Measurements from ENCODE around the gene KLHL20. TPM values are rescaled to one million over a fixed set of nuclear protein-coding genes. Genes with fewer than 3 reads are reported as not detected.

KLHL20 gene
- total RNA-seq (23.8 and 26.9 TPM in 2 replicates), polyA plus RNA-seq (9.9 and 14.0 TPM in 2 replicates), polyA minus RNA-seq (27.7 and 38.2 TPM in 2 replicates), Bru-seq, nascent RNA (percentile 80 among the genes with signal in this experiment), BruChase-seq, experiment 1, labeled RNA remaining after a 6-hour chase (percentile 68 among the genes with signal in this experiment), BruChase-seq, experiment 2, labeled RNA remaining after a 2-hour chase (percentile 69 among the genes with signal in this experiment)
- polyA plus RNA-seq (2011; cell fraction: cytosol; rRNA removed) = 13.3 and 13.5 TPM in 2 replicates
- 17.5 and 25.5 TPM in 2 replicates for polyA plus RNA-seq (2011; cell fraction: nucleus; rRNA removed)
- 16.1 and 21.7 TPM in 2 replicates for polyA plus RNA-seq (2012)
- 9.8 TPM for polyA minus RNA-seq (2011; cell fraction: cytosol; rRNA and poly(A)+ RNA removed)
- 26.4 and 29.9 TPM in 2 replicates for polyA minus RNA-seq (2011; cell fraction: nucleus; rRNA and poly(A)+ RNA removed)
- long read RNA-seq, transcript KLHL20-201 (12 exons, 3,421 nt) = major isoform, 23 of 45 reads
- long read RNA-seq, partial matches to known transcripts = 7 of 45 reads
- long read RNA-seq, other reads (novel, unspliced or antisense) = 14 of 45 reads

GRCh38 chr1:173714759-173715537 lies at the start of gene KLHL20:
Gene KLHL20 (plus strand): TSS chr1:173714981. CDS start chr1:173716044, 1,063 bp downstream.
- dilution Hi-C loops (cut with MboI; ENCODE audit: extremely low pct_ligation_motif_present, low sequenced_read_pairs) (no loop called here), intact Hi-C loops (cut with micrococcal nuclease) (loop anchor here (1.0 to 10.0 kb wide), 7 partner anchors 46 to 440 kb away; partner anchors contain the start of genes ANKRD45, CENPL, DARS2 and PRDX6)
- Histone ChIP-seq H3K27me3 (ENCODE audit: control insufficient read depth in 2 of 2, insufficient read depth in 2 of 2, low read length in 2 of 2) (peaks cover 4 to 20% of the 10 kb centered on the region in 2 experiments), H3K4me1 (ENCODE audit: control insufficient read depth, extremely low read depth, insufficient read depth, low read length) (peaks cover 23% of the 10 kb centered on the region), H3K4me2 (ENCODE audit: insufficient read depth, low read length) (peak within 1 kb of the TSS; percentile 95), H3K36me3 (ENCODE audit: control insufficient read depth in 2 of 2, extremely low read depth in 1 of 2, insufficient read depth in 2 of 2, low read length in 2 of 2) (no peaks in the 10 kb centered on the region), H4K20me1 (replicated peaks; ENCODE audit: control insufficient read depth, extremely low read depth, insufficient read depth, low read length) (no peaks in the 10 kb centered on the region), H3K79me2 (ENCODE audit: control insufficient read depth, insufficient read depth, low read length) (peaks cover 24% of the 10 kb centered on the region), H3K4me3 (replicated peaks in 1 of 3; ENCODE audit: insufficient read depth in 1 of 3, low read depth in 1 of 3, low read length in 3 of 3) (peak within 1 kb of the TSS; percentile 75 to 96 (median 92)), H3K9me3 (replicated peaks; ENCODE audit: control insufficient read depth, insufficient read depth, low read length) (no peaks in the 10 kb centered on the region), H3K27ac (ENCODE audit: insufficient read depth, low read depth, low read length) (peak within 1 kb of the TSS; percentile 50), H2AFZ (ENCODE audit: low read depth, low read length) (peak within 1 kb of the TSS; percentile 100), H3K9me1 (replicated peaks; ENCODE audit: control insufficient read depth, extremely low read depth, insufficient read depth, low read length) (no peaks in the 10 kb centered on the region), H3K9ac (replicated peaks; ENCODE audit: extremely low read depth, insufficient read depth, low read length) (peak within 1 kb of the TSS; percentile 71)
- CTCF ChIA-PET = interaction anchor here (0.6 to 2.1 kb wide), 11 partner anchors 18 to 1999 kb away, joined by 3 to 10 read pairs (median 4); partner anchors contain the start of genes CENPL and DARS2
- BruUV-seq (replicated peaks) = TSS peak; percentile 41
- peak; percentile 93 for DNase-seq (ENCODE audit: low read depth, low spot score)
- POLR2A ChIA-PET = interaction anchor here (0.5 to 1.0 kb wide), 2 partner anchors 9 to 153 kb away, joined by 3 to 4 read pairs; partner anchors contain the start of genes GAS5 and ZBTB37
- TF ChIP-seq GATA2 (IDR thresholded peaks at IDR 0.05; ENCODE audit: insufficient read depth, insufficient read length, low read depth, low read length) = no peak
- no peak for TF ChIP-seq FOS (IDR thresholded peaks at IDR 0.05; ENCODE audit: borderline replicate concordance, insufficient read depth, low read length)
- TF ChIP-seq MYC (IDR thresholded peaks at IDR 0.05; ENCODE audit: low read depth, low read length) = no peak
- peak; percentile 89 for TF ChIP-seq POLR2A (IDR thresholded peaks at IDR 0.05; ENCODE audit: low read depth, low read length)
- TF ChIP-seq POLR2AphosphoS5 (IDR thresholded peaks at IDR 0.05; ENCODE audit: insufficient read depth, low read depth, low read length) = peak; percentile 87
- TF ChIP-seq CTCF (IDR thresholded peaks at IDR 0.05; ENCODE audit: extremely low read depth in 1 of 2, insufficient read depth in 1 of 2, low read depth in 1 of 2, low read length in 2 of 2) = no peak
- FAIRE-seq = peak; percentile 93

Measured in endothelial cell of umbilical vein (primary cell).